Left forelimb (tissue), 1 donor: ENCODE measurements around the gene MYMX.

Source experiments
- DNase-seq: peaks from one replicate; pipeline ENCODE4 v3.0.0-alpha.2; 2018; ENCODE audit warnings: low spot score

MYMX gene

DNA sequence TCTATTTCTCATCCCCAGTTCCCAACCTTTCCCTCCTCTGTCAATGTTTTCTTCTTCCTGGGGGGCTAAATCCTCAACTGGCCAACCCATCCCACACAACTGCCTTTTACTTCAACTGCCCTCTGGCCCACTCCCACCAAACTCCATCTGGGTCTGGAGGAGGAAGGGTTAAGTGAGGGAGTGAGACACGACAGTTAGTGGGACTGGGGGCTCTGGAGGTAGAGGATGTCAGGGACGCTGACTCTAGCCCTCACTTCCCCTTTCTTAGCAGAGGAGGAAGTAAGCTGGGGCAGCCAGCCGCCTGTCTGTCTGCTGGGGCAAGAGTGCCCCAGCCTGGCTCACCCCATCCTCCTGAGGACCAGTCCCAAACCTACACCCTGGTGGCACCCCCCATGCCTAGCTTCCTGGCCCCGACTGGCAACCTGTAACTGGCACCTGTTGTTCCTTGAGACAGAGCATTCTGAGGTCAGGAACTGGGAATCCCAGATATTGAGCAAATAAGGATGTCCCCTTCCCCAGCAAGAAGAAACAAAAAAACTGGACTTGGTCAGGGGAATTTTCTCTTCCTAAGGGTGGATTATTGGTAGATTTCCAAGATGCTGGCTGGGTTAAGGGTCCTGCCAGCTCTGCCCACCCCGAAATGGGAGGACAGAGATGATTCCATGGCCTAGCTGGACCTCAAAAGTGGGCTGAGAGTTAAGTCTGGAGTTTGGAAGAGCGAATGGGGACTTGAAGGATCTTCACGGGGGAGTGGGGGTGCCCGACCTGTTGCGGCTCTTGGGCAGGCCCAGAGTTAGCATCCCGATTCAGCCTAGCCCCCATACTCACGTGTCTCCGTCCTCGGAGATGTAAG, 47.7 kb downstream of the MYMX start:
- no peak for DNase-seq

DNA sequence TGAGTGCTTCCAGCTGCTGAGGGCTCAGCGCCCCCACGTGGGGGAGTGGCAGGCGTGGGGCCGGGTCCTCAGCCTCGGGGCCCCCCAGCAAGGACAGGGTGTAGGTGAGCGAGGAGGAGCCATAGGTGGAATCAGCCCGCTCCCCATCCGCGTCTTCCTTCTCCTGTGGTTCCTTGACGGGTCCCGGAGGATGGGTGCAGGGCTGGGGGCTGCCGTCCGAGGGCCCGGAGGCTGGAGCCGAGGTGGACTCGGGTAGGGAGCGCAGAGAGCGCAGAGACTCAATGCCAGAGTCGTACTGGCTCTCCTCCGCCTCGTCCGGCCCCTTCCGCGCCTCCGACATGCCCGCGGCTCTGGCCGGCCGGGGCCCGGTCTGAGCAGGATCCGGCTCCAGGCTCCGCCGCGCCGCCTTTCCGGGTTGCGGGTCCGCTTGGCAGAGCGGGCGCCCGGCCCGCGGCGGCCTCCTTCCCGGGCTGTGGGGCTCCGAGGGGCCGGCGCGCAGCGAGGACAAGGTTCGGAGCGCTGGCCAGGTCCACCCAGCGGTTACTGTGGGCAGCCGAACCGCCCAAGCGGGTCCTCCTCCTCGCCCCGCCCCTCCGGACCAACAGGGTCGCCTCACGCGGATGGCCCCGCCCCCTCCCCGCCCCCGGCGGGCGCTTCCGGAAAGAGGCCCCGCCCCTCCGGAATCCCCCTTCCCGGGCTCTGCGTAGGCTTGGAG, 48.4 kb downstream of the MYMX start, which contains the start of gene NFKBIE:
NFKBIE (minus strand) TSS at position 545 of the 715 bp plus-strand sequence; CDS start at position 340, 205 bp downstream.
- peak; percentile 96 for DNase-seq

DNA sequence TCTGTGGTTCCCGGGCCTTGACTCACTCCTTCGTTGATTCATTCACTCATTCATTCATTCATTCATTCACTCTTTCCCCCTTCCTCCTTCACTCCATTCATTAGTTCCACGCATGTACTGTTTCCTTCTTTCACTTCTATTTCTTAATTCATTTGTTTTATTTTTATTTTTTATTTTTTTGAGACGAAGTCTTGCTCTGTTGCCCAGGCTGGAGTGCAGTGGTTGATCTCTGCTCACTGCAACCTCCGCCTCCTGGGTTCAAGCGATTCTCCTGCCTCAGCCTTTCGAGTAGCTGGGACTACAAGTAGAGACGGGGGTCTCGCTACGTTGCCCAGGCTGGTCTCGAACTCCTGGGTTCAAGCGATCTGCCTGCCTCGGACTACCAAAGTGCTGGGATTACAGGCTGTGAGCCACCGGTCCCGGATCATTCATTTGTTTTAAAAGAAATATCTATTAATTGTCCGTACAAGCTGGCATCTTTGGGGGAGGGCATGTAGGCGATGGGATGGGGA, 49.1 kb downstream of the MYMX start:
- DNase-seq: no peak

DNA sequence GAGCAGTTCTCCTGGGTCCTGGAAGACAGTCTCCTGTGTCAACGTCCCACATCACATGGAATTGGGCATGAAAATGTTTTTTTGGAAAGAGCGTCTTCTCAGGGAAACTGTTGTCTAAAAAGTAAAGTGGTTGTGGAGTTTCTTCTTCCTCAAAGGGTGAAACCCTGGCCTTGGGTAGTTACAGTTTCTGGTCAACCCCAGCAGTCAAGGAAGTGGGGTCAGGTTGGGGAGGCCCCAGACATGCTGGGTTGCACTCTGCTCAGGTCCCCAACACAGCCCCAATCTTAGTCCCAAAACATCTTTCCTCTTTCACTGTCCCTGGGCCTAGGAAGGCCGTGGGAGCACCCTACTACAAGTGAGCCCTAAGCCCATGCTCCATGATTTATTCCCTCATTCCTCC, 49.6 kb downstream of the MYMX start:
- no peak for DNase-seq

DNA sequence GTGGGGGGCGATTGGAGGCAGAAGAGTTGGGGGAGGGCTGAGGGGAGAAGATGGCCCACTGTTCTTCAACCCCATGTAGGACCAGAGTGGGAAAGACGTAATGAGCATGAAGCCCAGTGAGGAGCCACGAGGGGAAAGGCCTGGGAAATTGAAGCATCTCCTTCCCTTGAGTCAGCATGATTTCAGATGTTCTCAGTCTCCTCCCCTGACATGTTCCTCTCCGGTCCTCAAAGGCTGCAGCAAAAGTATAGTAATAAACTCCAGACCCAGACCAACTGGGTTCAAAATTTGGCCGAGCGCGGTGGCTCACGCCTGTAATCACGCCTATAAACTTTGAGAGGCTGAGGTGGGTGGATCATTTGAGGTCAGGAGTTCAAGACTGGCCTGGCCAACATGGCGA, 50.5 kb downstream of the MYMX start:
- no peak for DNase-seq
